Adipocyte (in vitro differentiated cells): ENCODE results near the gene DBX1.

Experiments
- DNase-seq: peaks from one replicate; pipeline ENCODE4 v3.0.0-alpha.2; 2015; ENCODE audit warnings: low read depth
- H3K27me3 ChIP-seq: replicated peaks from 2 replicates; pipeline ENCODE4 v1.7.0; 2013; ENCODE audit warnings: mild to moderate bottlenecking, low read length, moderate library complexity; ENCODE audit not compliant: control insufficient read depth, insufficient read depth
- H3K36me3 ChIP-seq: 2 replicates; pipeline ENCODE4 v1.7.0; 2013; ENCODE audit warnings: low read length, mild to moderate bottlenecking, moderate library complexity; ENCODE audit not compliant: control insufficient read depth, insufficient read depth, severe bottlenecking
- H3K4me1 ChIP-seq: 2 replicates; pipeline ENCODE4 v1.7.0; 2013; ENCODE audit warnings: mild to moderate bottlenecking, low read length, moderate library complexity; ENCODE audit not compliant: control insufficient read depth, insufficient read depth
- H3K4me3 ChIP-seq: 2 replicates; pipeline ENCODE4 v1.7.0; 2013; ENCODE audit warnings: mild to moderate bottlenecking, low read length, moderate library complexity
- H3K9ac ChIP-seq: 2 replicates; pipeline ENCODE4 v1.7.0; 2013; ENCODE audit warnings: mild to moderate bottlenecking, low read length, moderate library complexity
- H3K9me3 ChIP-seq: 2 replicates; pipeline ENCODE4 v1.7.0; 2013; ENCODE audit warnings: mild to moderate bottlenecking, low read length, moderate library complexity; ENCODE audit not compliant: control insufficient read depth

The DBX1 gene

GRCh38 chr11:20159466-20160381 is 551 bp downstream of the DBX1 start:
- peaks cover 81% of the 10 kb centered on the region for H3K27me3 ChIP-seq
- H3K4me3 ChIP-seq = no peak overlapping the region
- no peak for DNase-seq
- no peak overlapping the region for H3K9ac ChIP-seq
- H3K9me3 ChIP-seq = peaks cover 7% of the 10 kb centered on the region
- H3K4me1 ChIP-seq = peaks cover 16% of the 10 kb centered on the region
- H3K36me3 ChIP-seq = no peaks in the 10 kb centered on the region

GRCh38 chr11:20158597-20159257 is 1.5 kb downstream of the DBX1 start:
- Histone ChIP-seq H3K27me3 (peaks cover 72% of the 10 kb centered on the region), H3K4me1 (peaks cover 24% of the 10 kb centered on the region), H3K9me3 (peaks cover 7% of the 10 kb centered on the region), H3K9ac (no peak overlapping the region), H3K4me3 (no peak overlapping the region), H3K36me3 (no peaks in the 10 kb centered on the region)
- peak; percentile 82 for DNase-seq

GRCh38 chr11:20157728-20158127 is 2.5 kb downstream of the DBX1 start:
- no peaks in the 10 kb centered on the region for H3K36me3 ChIP-seq
- H3K4me3 ChIP-seq = no peak overlapping the region
- DNase-seq = no peak
- peaks cover 7% of the 10 kb centered on the region for H3K9me3 ChIP-seq
- peaks cover 16% of the 10 kb centered on the region for H3K4me1 ChIP-seq
- H3K27me3 ChIP-seq = peaks cover 63% of the 10 kb centered on the region
- H3K9ac ChIP-seq = no peak overlapping the region

- Histone ChIP-seq H3K9me3 (peaks cover 7% of the 10 kb centered on the region), H3K4me1 (peaks cover 16% of the 10 kb centered on the region), H3K36me3 (no peaks in the 10 kb centered on the region), H3K4me3 (no peak overlapping the region), H3K27me3 (peaks cover 57% of the 10 kb centered on the region), H3K9ac (no peak overlapping the region)
- DNase-seq = no peak
These were observed 3.2 kb downstream of the DBX1 start for GRCh38 chr11:20156876-20157613.

- Histone ChIP-seq H3K4me3 (no peak overlapping the region), H3K27me3 (peaks cover 50% of the 10 kb centered on the region), H3K4me1 (peaks cover 16% of the 10 kb centered on the region), H3K9ac (no peak overlapping the region), H3K36me3 (no peaks in the 10 kb centered on the region), H3K9me3 (peaks cover 7% of the 10 kb centered on the region)
- DNase-seq = no peak
These were observed 3.9 kb downstream of the DBX1 start for GRCh38 chr11:20156280-20156875.

GRCh38 chr11:20155683-20156279 is 4.5 kb downstream of the DBX1 start:
- H3K4me1 ChIP-seq = peaks cover 14% of the 10 kb centered on the region

GRCh38 chr11:20154381-20154780 is 5.9 kb downstream of the DBX1 start:
- DNase-seq = peak; percentile 45
- Histone ChIP-seq H3K9me3 (peaks cover 6% of the 10 kb centered on the region), H3K9ac (no peak overlapping the region), H3K27me3 (peaks cover 31% of the 10 kb centered on the region), H3K4me3 (no peak overlapping the region), H3K4me1 (peaks cover 14% of the 10 kb centered on the region), H3K36me3 (no peaks in the 10 kb centered on the region)

More at GRCh38 chr11:20155683-20156279, 4.5 kb downstream of the DBX1 start:
- DNase-seq = no peak
- Histone ChIP-seq H3K9ac (no peak overlapping the region), H3K9me3 (peaks cover 7% of the 10 kb centered on the region), H3K27me3 (peaks cover 44% of the 10 kb centered on the region), H3K36me3 (no peaks in the 10 kb centered on the region), H3K4me3 (no peak overlapping the region)

GRCh38 chr11:20138707-20139106 is 21.6 kb downstream of the DBX1 start:
- no peak overlapping the region for H3K4me3 ChIP-seq

GRCh38 chr11:20137637-20138036 is 22.6 kb downstream of the DBX1 start:
- no peak overlapping the region for H3K4me3 ChIP-seq
- H3K36me3 ChIP-seq = no peaks in the 10 kb centered on the region
- H3K4me1 ChIP-seq = peaks cover 10% of the 10 kb centered on the region
- H3K9me3 ChIP-seq = no peaks in the 10 kb centered on the region
- no peaks in the 10 kb centered on the region for H3K27me3 ChIP-seq
- DNase-seq = no peak
- H3K9ac ChIP-seq = no peak overlapping the region

More at GRCh38 chr11:20138707-20139106, 21.6 kb downstream of the DBX1 start:
- Histone ChIP-seq H3K9ac (no peak overlapping the region), H3K9me3 (no peaks in the 10 kb centered on the region), H3K27me3 (no peaks in the 10 kb centered on the region), H3K4me1 (peaks cover 10% of the 10 kb centered on the region), H3K36me3 (no peaks in the 10 kb centered on the region)
- DNase-seq = no peak

GRCh38 chr11:20134991-20135736 is 25.1 kb downstream of the DBX1 start:
- no peak overlapping the region for H3K9ac ChIP-seq
- no peaks in the 10 kb centered on the region for H3K36me3 ChIP-seq
- no peak for DNase-seq
- no peak overlapping the region for H3K4me3 ChIP-seq
- peaks cover 18% of the 10 kb centered on the region for H3K4me1 ChIP-seq
- no peaks in the 10 kb centered on the region for H3K9me3 ChIP-seq
- H3K27me3 ChIP-seq = no peaks in the 10 kb centered on the region
